K562 (cell line): ENCODE data around the gene PSMB10. TPM values are rescaled to one million over a fixed set of nuclear protein-coding genes. Genes with fewer than 3 reads are reported as not detected.

Experiments
- ATAC-seq: fragments of 200-7000 bp; cut with Tn5 transposase; 3 replicates; pipeline ENCODE4 v1.9.1; 2020; ENCODE audit warnings: moderate library complexity
- BruUV-seq: library from RNA; stranded (reverse); fragments of 400-500 nt; replicated peaks from 2 replicates; lab custom pipeline; 2021; lab: Mats Ljungman, UMichigan
- CTCF ChIA-PET: fragments of 300-600 bp; formaldehyde crosslinking; extraction: SDS; loops from one replicate; lab custom pipeline; 2021; ENCODE audit warnings: low intra/inter-chr PET ratio; lab: Yijun Ruan, JAX
- POLR2A ChIA-PET: fragments of 300-600, 350-650 bp; sonication (Branson Sonifier 250); formaldehyde crosslinking; extraction: SDS; loops from one replicate; lab custom pipeline; 2021; ENCODE audit warnings: antibody characterized with exemption, inconsistent platforms; lab: Yijun Ruan, JAX
- DNase-seq, 4 experiments: peaks; one replicate each; pipeline versions ENCODE4 v3.0.0 to v3.0.0-alpha.2; 2011 to 2018; ENCODE audit warnings: low spot score in 3 of 4, mixed read lengths in 3 of 4; ENCODE audit errors: extremely low read depth in 1 of 4
- FAIRE-seq: peaks from 2 replicates; lab custom pipeline; 2011; peaks lifted over from hg19 to GRCh38; lab: Jason Lieb, UNC
- H2AFZ ChIP-seq: 2 replicates; pipeline ENCODE4 v1.6.0; 2011; ENCODE audit warnings: low read depth, low read length, control low read depth, inconsistent platforms
- H3K27ac ChIP-seq: fragments of 200-600 bp; 3 replicates; pipeline ENCODE4 v1.8.0; 2011; ENCODE audit warnings: low read depth, mild to moderate bottlenecking, control low read depth, inconsistent platforms, low read length, moderate library complexity, mixed read lengths; ENCODE audit errors: extremely low read depth
- H3K27me3 ChIP-seq, 2 experiments: fragments of 300-600 bp in 1 of 2; 2 replicates in 1 of 2; 3 replicates in 1 of 2; pipeline versions ENCODE4 v1.6.0 to v1.8.0; 2011; ENCODE audit warnings: inconsistent platforms in 2 of 2, low read length in 2 of 2, mild to moderate bottlenecking in 1 of 2, mixed read lengths in 1 of 2, moderate library complexity in 1 of 2; ENCODE audit not compliant: control insufficient read depth in 2 of 2, insufficient read depth in 2 of 2
- H3K36me3 ChIP-seq: fragments of 300-600 bp; 3 replicates; pipeline ENCODE4 v1.8.0; 2011; ENCODE audit warnings: mild to moderate bottlenecking, low read length, inconsistent platforms; ENCODE audit not compliant: control insufficient read depth, insufficient read depth
- H3K4me1 ChIP-seq, 2 experiments: fragments of 200-600 bp in 1 of 2; replicated peaks in 1 of 2; 2 replicates in 1 of 2; 3 replicates in 1 of 2; pipeline versions ENCODE4 v1.5.1 to v1.8.0; 2011; ENCODE audit warnings: inconsistent platforms in 2 of 2, low read length in 2 of 2, mild to moderate bottlenecking in 1 of 2, mixed read lengths in 1 of 2, moderate library complexity in 1 of 2; ENCODE audit not compliant: control insufficient read depth in 2 of 2, insufficient read depth in 2 of 2
- H3K4me2 ChIP-seq: 2 replicates; pipeline ENCODE4 v1.6.1; 2011; ENCODE audit warnings: low read length, control low read depth, inconsistent platforms, mixed read lengths; ENCODE audit not compliant: insufficient read depth
- H3K4me3 ChIP-seq: fragments of 200-600 bp; sonication (generic), shearing (Covaris generic); 2 replicates; pipeline ENCODE4 v1.5.1; 2016; ENCODE audit warnings: control low read depth, inconsistent platforms
- H3K79me2 ChIP-seq: fragments of 200-600 bp; 3 replicates; pipeline ENCODE4 v1.8.0; 2011; ENCODE audit warnings: low read length, inconsistent platforms; ENCODE audit not compliant: control insufficient read depth, insufficient read depth
- H3K9ac ChIP-seq, 2 experiments: 2 replicates each; pipeline versions ENCODE4 v1.6.0 to v1.6.1; 2011; ENCODE audit warnings: low read depth in 2 of 2, low read length in 2 of 2, control low read depth in 1 of 2, inconsistent platforms in 1 of 2, mild to moderate bottlenecking in 1 of 2, mixed read lengths in 1 of 2; ENCODE audit not compliant: insufficient read depth in 1 of 2
- H3K9me1 ChIP-seq: one replicate; pipeline ENCODE4 v1.6.0; 2011; ENCODE audit warnings: inconsistent platforms, mild to moderate bottlenecking, low read length, moderate library complexity; ENCODE audit not compliant: control insufficient read depth, insufficient read depth
- H3K9me3 ChIP-seq: replicated peaks from 2 replicates; pipeline ENCODE4 v1.5.1; 2011; ENCODE audit warnings: low read depth, low read length, inconsistent platforms; ENCODE audit not compliant: control insufficient read depth, insufficient read depth
- H4K20me1 ChIP-seq: replicated peaks from 2 replicates; pipeline ENCODE4 v1.6.1; 2011; ENCODE audit warnings: low read length, inconsistent platforms, mixed read lengths; ENCODE audit not compliant: control insufficient read depth, insufficient read depth
- EHMT2 ChIP-seq: fragments of 450-650 bp; IDR thresholded peaks from 2 replicates; pipeline ENCODE4 v1.6.1; 2018; ENCODE audit warnings: antibody characterized with exemption
- HDAC1 ChIP-seq, 2 experiments: fragments of 450-650 bp; IDR thresholded peaks; 2 replicates each; pipeline ENCODE4 v1.6.1; 2016 to 2017; ENCODE audit warnings: inconsistent platforms in 1 of 2, mild to moderate bottlenecking in 1 of 2, moderate library complexity in 1 of 2
- MYNN ChIP-seq, 2 experiments: sonication (generic); formaldehyde crosslinking in 1 of 2; IDR thresholded peaks; 2 replicates each; pipeline versions ENCODE4 v1.5.0 to v1.6.1; 2016 to 2020; ENCODE audit warnings: antibody characterized with exemption in 1 of 2, missing genetic modification reagents in 1 of 2
- RBM39 ChIP-seq: fragments of 200-400 bp; formaldehyde crosslinking; optimal IDR thresholded peaks from 2 replicates; pipeline ENCODE3; 2018; ENCODE audit warnings: low read depth, low read length
- ZNF778 ChIP-seq: fragments of 450-650 bp; formaldehyde crosslinking; IDR thresholded peaks from 2 replicates; pipeline ENCODE4 v1.4.0; 2020; ENCODE audit warnings: mild to moderate bottlenecking, moderate library complexity
- WGBS: fragments of 100-300 bp; shearing (Covaris generic); methylation state at CpG from one replicate; pipeline ENCODE4 v1.1.6; 2016; ENCODE audit warnings: low coverage, mixed read lengths; ENCODE audit not compliant: insufficient coverage; ENCODE audit errors: missing lambda C conversion rate; 5-methylcytosine and 5-hydroxymethylcytosine counted together
- in situ Hi-C: fragments of 300-500 bp; cut with MboI; formaldehyde crosslinking; loops from 4 replicates; pipeline ENCODE4 v1.15.0; 2018; ENCODE audit warnings: inconsistent platforms, mixed read lengths
- intact Hi-C: fragments of 100-400 bp; cut with micrococcal nuclease; formaldehyde crosslinking; loops from 2 replicates; pipeline ENCODE4 v1.14.2; 2022
- polyA plus RNA-seq, 8 experiments: library from polyadenylated mRNA; depleted of rRNA in 4 of 8; stranded (reverse) in 5 of 8; unstranded in 3 of 8; fragments of >200 nt; fragmentation: Nextera tagmentation in 2 of 8; fragmentation: Illumina TruSeq in 1 of 8; extraction: Ambion mirVana in 2 of 8; extraction: Trizol in 1 of 8; gene quantifications; 2 replicates each; pipeline versions ENCODE4 v1.2.1 to v1.2.3, GENCODE V29; 2011 to 2014; ENCODE audit warnings: inconsistent platforms in 1 of 8, missing spikeins in 1 of 8
- total RNA-seq, 7 experiments: library from RNA; depleted of rRNA in 6 of 7; stranded (reverse); fragments of >200 nt in 6 of 7; fragmentation: Illumina TruSeq in 2 of 7; extraction: Trizol in 2 of 7; gene quantifications; 2 replicates each; pipeline versions ENCODE4 v1.2.1 to v1.2.3, GENCODE V29; 2011 to 2021; ENCODE audit warnings: low replicate concordance in 1 of 7
- TF ChIP-seq, protein P1 (sequence below): IDR thresholded peaks from 2 replicates; pipeline ENCODE4 v1.6.1; 2011; ENCODE audit not compliant: insufficient read length; ENCODE audit errors: extremely low read depth

PSMB10 gene
- total and polyA plus RNA-seq, 9 of the 15 experiments (the other 6 are each of a cell fraction or from before 2014, with no cell fraction given), result 11.7 to 105 (median 51.0) TPM

DNA sequence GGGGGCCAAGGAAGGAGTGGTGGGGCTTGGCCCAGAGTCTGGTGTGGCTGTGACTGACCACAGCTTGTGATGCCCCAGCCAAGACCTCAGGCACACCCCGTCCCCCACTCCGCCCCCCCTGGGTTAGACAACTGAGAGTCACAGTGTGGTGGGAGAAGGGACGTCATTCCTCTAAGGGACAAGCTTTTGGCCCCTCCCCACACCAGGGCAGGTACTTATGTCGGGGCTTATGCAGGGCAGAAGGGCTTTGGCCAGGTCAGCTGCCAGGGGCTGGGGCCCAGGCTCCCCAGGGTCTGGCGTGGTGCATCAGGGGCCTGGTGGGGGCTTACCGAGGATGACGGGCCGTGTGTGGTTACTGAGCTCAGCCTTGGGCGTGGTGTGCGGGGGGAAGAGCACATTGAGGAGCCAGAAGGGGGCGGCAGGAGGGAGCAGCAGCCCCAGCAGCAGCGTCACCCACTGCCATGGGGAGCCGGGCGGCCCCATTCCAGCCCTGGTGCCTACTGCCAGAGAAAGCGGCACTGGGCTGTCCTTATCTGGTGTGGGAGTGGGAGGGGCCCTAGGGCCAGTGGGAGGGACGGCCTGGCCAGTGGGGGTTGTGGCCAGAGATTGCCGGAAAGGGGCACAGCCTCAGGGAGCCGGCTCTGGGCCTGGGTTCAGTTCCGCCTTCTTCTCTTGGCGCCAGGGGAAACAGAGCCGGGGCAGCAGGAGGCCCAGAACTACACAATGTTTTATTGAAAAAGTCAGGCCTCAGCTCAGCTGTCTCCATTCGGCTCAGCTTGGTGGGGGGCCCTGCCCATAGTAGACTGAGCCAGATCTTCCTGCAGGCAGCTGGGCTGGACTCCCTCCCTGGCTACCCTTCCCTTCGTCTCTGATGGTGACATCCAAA lies 7.2 kb upstream of the PSMB10 start, which contains the start of gene LCAT (continued):
- TF ChIP-seq, protein P1, sequence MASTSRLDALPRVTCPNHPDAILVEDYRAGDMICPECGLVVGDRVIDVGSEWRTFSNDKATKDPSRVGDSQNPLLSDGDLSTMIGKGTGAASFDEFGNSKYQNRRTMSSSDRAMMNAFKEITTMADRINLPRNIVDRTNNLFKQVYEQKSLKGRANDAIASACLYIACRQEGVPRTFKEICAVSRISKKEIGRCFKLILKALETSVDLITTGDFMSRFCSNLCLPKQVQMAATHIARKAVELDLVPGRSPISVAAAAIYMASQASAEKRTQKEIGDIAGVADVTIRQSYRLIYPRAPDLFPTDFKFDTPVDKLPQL, result no peak
- no peak for TF ChIP-seq EHMT2
- TF ChIP-seq HDAC1 (IDR thresholded peaks at IDR 0.05), result 0 out of 4 replicates have a peak, but pooled peaks of 1 of the 2 experiments have one; percentile 7
- TF ChIP-seq RBM39, result no peak

DNA sequence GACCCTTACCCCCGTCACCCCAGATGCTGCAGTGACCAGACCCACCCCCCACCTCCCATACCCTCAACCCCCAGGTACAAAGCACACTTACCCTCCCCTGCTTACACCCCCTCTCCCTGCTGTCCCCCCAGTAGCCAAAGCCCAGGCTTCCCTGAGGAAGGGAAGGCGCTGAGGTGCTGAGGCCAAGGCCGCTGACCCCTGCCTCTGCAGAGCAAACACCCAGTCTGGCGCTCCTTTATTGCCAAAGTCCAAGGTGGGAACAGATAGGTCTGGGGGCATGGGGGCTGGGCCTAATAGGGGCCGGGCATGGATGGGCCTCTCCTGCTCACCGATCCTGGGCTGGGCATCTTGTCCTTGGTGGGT lies 6.6 kb upstream of the PSMB10 start:
- in situ Hi-C loops (no loop called here), intact Hi-C loops (no loop called here)
- DNase-seq (no peak), ATAC-seq (no peak), FAIRE-seq (no peak)
- no peak overlapping the region for H3K4me3 ChIP-seq
- H2AFZ ChIP-seq, result no peak overlapping the region
- no peak overlapping the region for H3K27ac ChIP-seq
- peaks cover 16% of the 10 kb centered on the region; the same call in 1 of the 2 replicates for H4K20me1 ChIP-seq
- BruUV-seq, result no TSS peak
- H3K9ac ChIP-seq, result peak overlapping the region in 1 of 2 experiments; percentile 79; a peak in 2 of 4 replicates
- H3K36me3 ChIP-seq, result peaks cover 72% of the 10 kb centered on the region; the same call in 2 of the 3 replicates
- TF ChIP-seq ZNF778 (CRISPR knock-in tag) (no peak), MYNN (IDR thresholded peaks at IDR 0.05) (0 out of 2 replicates have a peak, but pooled peaks have one; percentile 3), MYNN (CRISPR knock-in tag; IDR thresholded peaks at IDR 0.05) (no peak)
- WGBS, result 100% methylated on average over 3 of the region's 6 CpGs
- H3K9me1 ChIP-seq, result no peaks in the 10 kb centered on the region
- no peaks in the 10 kb centered on the region for H3K79me2 ChIP-seq
- peaks cover 10 to 75% of the 10 kb centered on the region in 2 experiments; a peak in 4 of 5 replicates for H3K4me1 ChIP-seq
- no peaks in the 10 kb centered on the region; the same call in 1 of the 2 replicates for H3K9me3 ChIP-seq
- no peak overlapping the region for H3K4me2 ChIP-seq
- H3K27me3 ChIP-seq, result no peaks in the 10 kb centered on the region
- ChIA-PET POLR2A (interaction anchor here (1.0 to 2.4 kb wide), 4 partner anchors 8 to 44 kb away, joined by 3 to 9 read pairs (median 6); no protein-coding TSS in a partner anchor), CTCF (no interaction called here)
